IPS-15b (cell line): Measurements from ENCODE around the gene ARL15.

Experiments
- H3K27me3 ChIP-seq: one replicate; pipeline ENCODE4 v1.6.1; 2013; ENCODE audit warnings: low read length; ENCODE audit not compliant: control insufficient read depth, insufficient read depth
- H3K36me3 ChIP-seq: one replicate; pipeline ENCODE4 v1.6.1; 2013; ENCODE audit warnings: low read length; ENCODE audit not compliant: control insufficient read depth, insufficient read depth
- H3K4me1 ChIP-seq: one replicate; pipeline ENCODE4 v1.6.1; 2013; ENCODE audit warnings: mild to moderate bottlenecking, low read length; ENCODE audit not compliant: control insufficient read depth, insufficient read depth
- H3K4me3 ChIP-seq: one replicate; pipeline ENCODE4 v1.5.1; 2013; ENCODE audit warnings: low read depth, low read length
- H3K9ac ChIP-seq: one replicate; pipeline ENCODE4 v1.6.1; 2013; ENCODE audit warnings: low read depth, mild to moderate bottlenecking, low read length
- H3K9me3 ChIP-seq: one replicate; pipeline ENCODE4 v1.6.1; 2013; ENCODE audit warnings: mild to moderate bottlenecking, low read length; ENCODE audit not compliant: control insufficient read depth, insufficient read depth

Gene ARL15

GRCh38 chr5:54259090-54259489 is 51.3 kb downstream of the ARL15 start:
- Histone ChIP-seq H3K9me3 (no peaks in the 10 kb centered on the region), H3K27me3 (no peaks in the 10 kb centered on the region), H3K9ac (no peak overlapping the region), H3K4me1 (no peaks in the 10 kb centered on the region), H3K36me3 (no peaks in the 10 kb centered on the region), H3K4me3 (no peak overlapping the region)

- Histone ChIP-seq H3K27me3 (no peaks in the 10 kb centered on the region), H3K9ac (no peak overlapping the region), H3K36me3 (no peaks in the 10 kb centered on the region), H3K9me3 (no peaks in the 10 kb centered on the region), H3K4me3 (no peak overlapping the region), H3K4me1 (no peaks in the 10 kb centered on the region)
Observed at GRCh38 chr5:54257366-54258118, 52.8 kb downstream of the ARL15 start.

GRCh38 chr5:54254482-54255198 is 55.7 kb downstream of the ARL15 start:
- no peak overlapping the region for H3K4me3 ChIP-seq
- no peaks in the 10 kb centered on the region for H3K36me3 ChIP-seq

GRCh38 chr5:54251981-54252380 is 58.4 kb downstream of the ARL15 start:
- H3K36me3 ChIP-seq: no peaks in the 10 kb centered on the region
- H3K27me3 ChIP-seq: no peaks in the 10 kb centered on the region
- no peaks in the 10 kb centered on the region for H3K4me1 ChIP-seq
- no peaks in the 10 kb centered on the region for H3K9me3 ChIP-seq
- H3K4me3 ChIP-seq: no peak overlapping the region
- no peak overlapping the region for H3K9ac ChIP-seq

More at GRCh38 chr5:54254482-54255198, 55.7 kb downstream of the ARL15 start:
- H3K9me3 ChIP-seq: no peaks in the 10 kb centered on the region
- H3K9ac ChIP-seq: no peak overlapping the region
- H3K27me3 ChIP-seq: no peaks in the 10 kb centered on the region
- H3K4me1 ChIP-seq: no peaks in the 10 kb centered on the region

GRCh38 chr5:54249210-54250028 is 61.0 kb downstream of the ARL15 start:
- Histone ChIP-seq H3K27me3 (no peaks in the 10 kb centered on the region), H3K4me3 (no peak overlapping the region), H3K9me3 (no peaks in the 10 kb centered on the region), H3K4me1 (no peaks in the 10 kb centered on the region), H3K9ac (no peak overlapping the region), H3K36me3 (no peaks in the 10 kb centered on the region)

DNA sequence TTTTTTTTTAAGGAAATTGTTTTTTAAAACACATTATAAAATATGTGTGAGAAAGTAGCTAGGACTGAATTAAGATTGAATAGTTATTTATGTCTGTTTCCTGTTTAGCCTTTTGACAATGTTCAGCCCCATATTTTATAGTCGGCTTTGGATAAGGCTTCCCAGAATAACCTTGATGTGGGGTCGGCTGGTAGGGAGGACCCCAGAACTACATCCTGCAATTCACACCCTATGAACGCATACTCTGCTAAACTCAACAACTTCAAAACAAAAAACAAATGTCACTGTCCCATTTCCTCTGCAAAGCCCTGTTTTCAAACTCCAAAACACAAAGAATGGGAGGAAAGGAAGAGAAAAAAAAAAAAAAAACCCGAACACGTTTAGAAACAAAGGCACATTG is 63.1 kb downstream of the ARL15 start:
- Histone ChIP-seq H3K4me1 (no peaks in the 10 kb centered on the region), H3K9ac (no peak overlapping the region), H3K9me3 (no peaks in the 10 kb centered on the region), H3K27me3 (no peaks in the 10 kb centered on the region), H3K4me3 (no peak overlapping the region), H3K36me3 (no peaks in the 10 kb centered on the region)

- Histone ChIP-seq H3K27me3 (no peaks in the 10 kb centered on the region), H3K4me3 (no peak overlapping the region), H3K36me3 (no peaks in the 10 kb centered on the region), H3K9me3 (no peaks in the 10 kb centered on the region), H3K9ac (no peak overlapping the region), H3K4me1 (no peaks in the 10 kb centered on the region)
Observed at GRCh38 chr5:54243483-54244080, 66.8 kb downstream of the ARL15 start.

- no peaks in the 10 kb centered on the region for H3K9me3 ChIP-seq
- H3K36me3 ChIP-seq: no peaks in the 10 kb centered on the region
- no peak overlapping the region for H3K4me3 ChIP-seq
- no peaks in the 10 kb centered on the region for H3K27me3 ChIP-seq
- H3K9ac ChIP-seq: no peak overlapping the region
- no peaks in the 10 kb centered on the region for H3K4me1 ChIP-seq
Observed at GRCh38 chr5:54242297-54242696, 68.1 kb downstream of the ARL15 start.

- no peak overlapping the region for H3K4me3 ChIP-seq
- H3K27me3 ChIP-seq: no peaks in the 10 kb centered on the region
- no peaks in the 10 kb centered on the region for H3K4me1 ChIP-seq
- no peaks in the 10 kb centered on the region for H3K9me3 ChIP-seq
- no peaks in the 10 kb centered on the region for H3K36me3 ChIP-seq
- no peak overlapping the region for H3K9ac ChIP-seq
Observed at GRCh38 chr5:54234304-54234933, 76.0 kb downstream of the ARL15 start.

GRCh38 chr5:54230936-54231685 is 79.3 kb downstream of the ARL15 start:
- Histone ChIP-seq H3K36me3 (no peaks in the 10 kb centered on the region), H3K9ac (no peak overlapping the region), H3K4me1 (no peaks in the 10 kb centered on the region), H3K27me3 (no peaks in the 10 kb centered on the region), H3K9me3 (no peaks in the 10 kb centered on the region), H3K4me3 (no peak overlapping the region)
